Pancreas (tissue), 10 donors: ENCODE results near the gene PTTG1. TPM values are rescaled to one million over a fixed set of nuclear protein-coding genes. Genes with fewer than 3 reads are reported as not detected.

Experiments used
- ATAC-seq, 4 donors: fragments of 200-7000 bp; cut with Tn5 transposase; one replicate each; pipeline versions ENCODE4 v1.8.0 to v1.9.1; 2020; ENCODE audit warnings: mild to moderate bottlenecking in 4 of 4, moderate library complexity in 4 of 4
- DNase-seq, 6 donors: peaks; one replicate each; pipeline ENCODE4 v3.0.0-alpha.2; 2020
- FAIRE-seq: peaks from 2 replicates; lab custom pipeline; 2012; peaks lifted over from hg19 to GRCh38; lab: Jason Lieb, UNC
- H3K27ac ChIP-seq, 4 donors: fragments of 200-600 bp; sonication (generic); 1 replicate in 3 of 4; 2 replicates in 1 of 4; pipeline versions ENCODE4 v1.5.0 to v1.8.0; 2020
- H3K27me3 ChIP-seq, 4 donors: fragments of 200-600 bp; one replicate each; pipeline ENCODE4 v1.8.0; 2021
- H3K36me3 ChIP-seq, 3 donors: fragments of 200-600 bp; sonication (generic) in 1 of 3; one replicate each; pipeline versions ENCODE4 v1.5.0 to v1.8.0; 2020 to 2021
- H3K4me1 ChIP-seq, 3 donors: fragments of 200-600 bp; one replicate each; pipeline ENCODE4 v1.8.0; 2021
- H3K4me3 ChIP-seq, 4 donors: fragments of 200-600 bp; sonication (generic) in 2 of 4; one replicate each; pipeline versions ENCODE4 v1.5.0 to v1.8.0; 2020 to 2021
- H3K9me3 ChIP-seq, 4 donors: fragments of 200-600 bp; one replicate each; pipeline ENCODE4 v1.8.0; 2021
- WGBS, 2 donors: extraction: QIAGEN DNeasy Blood & Tissue Kit; methylation state at CpG; one replicate each; pipeline ENCODE4 v1.1.7; 2013; 5-methylcytosine and 5-hydroxymethylcytosine counted together
- intact Hi-C, 3 donors: fragments of 100-400 bp; cut with DNase I; formaldehyde crosslinking; loops; one replicate each; pipeline versions ENCODE4 v1.11.1 to v1.14.2; 2022
- polyA plus RNA-seq, 2 donors: library from polyadenylated mRNA; stranded (reverse); fragments of 200-250 nt; gene quantifications; one replicate each; pipeline ENCODE4 v1.2.3, GENCODE V29; 2013
- total RNA-seq, 6 donors: library from RNA; stranded (reverse); fragmentation: NEBNext Ultra II Directional in 4 of 6; extraction: Animal tissue kit (Norgen Biotek cat#: 25700) in 4 of 6; gene quantifications; one replicate each; pipeline versions ENCODE4 v1.2.1 to v1.2.4, GENCODE V29; 2021 to 2023
- TF ChIP-seq, protein P1 (sequence below), 4 donors: fragments of 200-600 bp; sonication (generic) in 3 of 4; IDR thresholded peaks; one replicate each; pipeline versions ENCODE4 v1.5.0 to v1.8.0; 2021; ENCODE audit warnings: antibody characterized with exemption in 4 of 4
- donor health status: healthy with polysubstance abuse.
- donor health status: DM: no; HTN: no; CAD: no; lungs with moderate emphysema.
- donor health status: DM: no; HTN: no; CAD: no.
- donor health status: control.
- donor health status: control.
- donor health status: Bipolar disorder and iron deficiency.
- donor health status: DM: yes; HTN: yes; CAD: no.
- donor health status: DM: no; HTN: no; CAD: no.
- donor health status: DM: no; HTN: no; CAD: no.
- donor health status: DM: yes; HTN: yes; CAD: no.

The PTTG1 gene
- total and polyA plus RNA-seq, 8 donors, result 0.31 to 2.7 (median 1.3) TPM; not detected in 1

DNA sequence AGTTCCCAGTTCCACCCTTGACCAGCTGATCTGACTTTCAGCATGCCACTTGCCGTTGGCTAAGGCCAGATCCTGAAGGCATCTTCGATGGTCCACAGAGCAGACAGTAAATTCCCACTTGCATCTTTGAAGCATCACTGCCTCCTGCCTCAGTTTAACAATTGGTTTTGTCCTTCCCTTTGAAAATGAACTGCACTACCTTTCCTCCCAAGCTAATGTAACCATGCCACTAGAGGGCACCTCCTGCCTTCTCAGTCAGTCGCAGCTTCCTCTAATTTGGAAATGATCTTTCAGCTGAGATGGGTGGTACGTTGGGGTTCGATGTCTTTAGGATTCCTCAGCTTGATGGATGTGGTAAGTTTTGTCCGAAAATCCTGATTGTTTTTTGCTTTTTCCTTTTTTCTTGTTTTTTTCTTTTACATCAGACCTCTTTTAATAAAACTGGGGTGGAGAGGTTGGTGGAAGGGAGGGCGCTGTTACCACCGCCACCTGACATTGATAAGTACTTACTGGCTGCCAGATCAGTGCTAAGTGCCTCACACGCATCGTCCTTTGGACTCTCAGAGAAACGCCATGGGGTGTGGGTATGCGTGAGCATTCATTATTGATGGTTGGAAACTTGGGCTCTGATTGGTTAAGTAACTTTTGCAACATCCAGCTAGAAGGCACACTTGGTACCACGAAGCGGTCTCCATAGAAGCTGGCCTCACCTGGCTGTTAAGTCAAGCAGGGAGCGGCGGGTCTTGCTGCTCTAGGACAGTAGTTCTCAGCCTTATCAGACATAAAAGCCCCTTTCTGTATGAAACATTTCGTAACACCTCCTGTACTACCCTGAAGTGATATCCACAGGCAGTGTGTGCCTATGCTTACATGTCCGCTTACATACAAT, 16.9 kb downstream of the PTTG1 start:
- Histone ChIP-seq H3K9me3 (no peaks in the 10 kb centered on the region), H3K36me3 (no peaks in the 10 kb centered on the region), H3K4me3 (peak overlapping the region in 2 of 4 donors; percentile 14 to 39), H3K27me3 (no peaks in the 10 kb centered on the region), H3K27ac (peak overlapping the region in 2 of 4 donors; percentile 39 to 69), H3K4me1 (peaks cover 0 to 6% (median 5%) of the 10 kb centered on the region in 3 donors)
- DNase-seq, result peak in 3 of 6 donors; percentile 29 to 62 (median 41)
- peak; percentile 71 to 89 (median 86) for ATAC-seq
- TF ChIP-seq, protein P1, sequence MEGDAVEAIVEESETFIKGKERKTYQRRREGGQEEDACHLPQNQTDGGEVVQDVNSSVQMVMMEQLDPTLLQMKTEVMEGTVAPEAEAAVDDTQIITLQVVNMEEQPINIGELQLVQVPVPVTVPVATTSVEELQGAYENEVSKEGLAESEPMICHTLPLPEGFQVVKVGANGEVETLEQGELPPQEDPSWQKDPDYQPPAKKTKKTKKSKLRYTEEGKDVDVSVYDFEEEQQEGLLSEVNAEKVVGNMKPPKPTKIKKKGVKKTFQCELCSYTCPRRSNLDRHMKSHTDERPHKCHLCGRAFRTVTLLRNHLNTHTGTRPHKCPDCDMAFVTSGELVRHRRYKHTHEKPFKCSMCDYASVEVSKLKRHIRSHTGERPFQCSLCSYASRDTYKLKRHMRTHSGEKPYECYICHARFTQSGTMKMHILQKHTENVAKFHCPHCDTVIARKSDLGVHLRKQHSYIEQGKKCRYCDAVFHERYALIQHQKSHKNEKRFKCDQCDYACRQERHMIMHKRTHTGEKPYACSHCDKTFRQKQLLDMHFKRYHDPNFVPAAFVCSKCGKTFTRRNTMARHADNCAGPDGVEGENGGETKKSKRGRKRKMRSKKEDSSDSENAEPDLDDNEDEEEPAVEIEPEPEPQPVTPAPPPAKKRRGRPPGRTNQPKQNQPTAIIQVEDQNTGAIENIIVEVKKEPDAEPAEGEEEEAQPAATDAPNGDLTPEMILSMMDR (IDR thresholded peaks at IDR 0.05), result peak in 3 of 4 donors; percentile 51 to 60 (median 57)
- intact Hi-C loops, result loop anchor here in 1 of 3 donors (10.0 kb wide), 1 partner anchor 346 kb away; no protein-coding TSS in a partner anchor
- peak; percentile 34 for FAIRE-seq
- WGBS, 2 donors, result 2 to 3% methylated on average over 18 of the region's 18 CpGs

DNA sequence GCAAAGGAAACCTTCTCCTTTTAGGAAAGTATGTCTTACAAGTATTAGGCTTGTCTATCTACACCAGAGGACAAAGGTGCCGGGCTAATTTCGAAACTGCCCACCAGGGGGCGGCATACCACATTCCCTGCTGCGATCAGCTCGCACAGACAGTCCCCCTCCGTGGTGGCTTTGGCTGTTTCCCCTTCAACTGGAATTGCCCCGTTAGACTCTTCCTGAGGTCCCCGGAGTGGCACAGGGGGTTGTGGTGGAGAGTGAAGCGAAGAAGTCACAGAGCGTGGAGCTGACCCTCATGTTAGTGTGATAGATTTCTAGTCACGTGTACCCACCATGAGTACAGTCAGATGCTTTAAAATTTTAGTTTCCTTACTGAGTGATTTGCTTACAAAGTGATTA, 17.5 kb downstream of the PTTG1 start:
- Histone ChIP-seq H3K9me3 (no peaks in the 10 kb centered on the region), H3K4me3 (peak overlapping the region in 3 of 4 donors; percentile 13 to 39 (median 14)), H3K36me3 (no peaks in the 10 kb centered on the region), H3K27ac (peak overlapping the region in 2 of 4 donors; percentile 39 to 69), H3K4me1 (peaks cover 0 to 6% (median 5%) of the 10 kb centered on the region in 3 donors), H3K27me3 (no peaks in the 10 kb centered on the region)
- 0 to 1% methylated on average over 11 of the region's 11 CpGs for WGBS, 2 donors
- TF ChIP-seq, protein P1 (IDR thresholded peaks at IDR 0.05), result peak; percentile 89 to 96 (median 92)
- ATAC-seq (peak; percentile 93 to 98 (median 96)), DNase-seq (peak; percentile 71 to 97 (median 85)), FAIRE-seq (peak; percentile 72)
- intact Hi-C loops, result loop anchor here in 1 of 3 donors (10.0 kb wide), 1 partner anchor 346 kb away; no protein-coding TSS in a partner anchor

DNA sequence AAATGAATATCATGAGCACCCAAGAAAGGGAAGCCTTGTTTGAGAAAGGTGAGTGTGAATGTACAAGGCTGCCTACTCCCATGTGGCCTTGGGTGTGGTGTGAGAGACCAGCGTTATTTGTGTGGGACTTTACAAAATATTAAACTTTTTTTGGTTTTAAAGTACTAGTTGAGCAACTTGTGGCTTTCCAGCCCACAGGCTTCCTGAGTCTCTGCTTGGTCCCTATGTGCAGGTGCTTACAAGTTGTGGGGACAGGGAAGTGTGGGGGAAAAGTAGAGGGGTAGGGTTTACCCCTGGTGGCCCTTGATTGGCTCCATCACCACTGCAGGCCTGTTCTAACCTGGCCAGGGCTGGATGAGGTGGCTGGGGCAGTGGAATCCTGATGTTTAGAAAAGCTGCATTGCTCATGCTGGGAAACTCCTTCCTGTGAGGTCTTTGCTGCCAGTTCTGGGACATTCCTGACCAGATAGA, 19.7 kb downstream of the PTTG1 start:
- TF ChIP-seq, protein P1 (IDR thresholded peaks at IDR 0.05), result no peak
- DNase-seq, result no peak
- Histone ChIP-seq H3K4me1 (peaks cover 0 to 6% (median 5%) of the 10 kb centered on the region in 3 donors), H3K4me3 (no peak overlapping the region), H3K36me3 (no peaks in the 10 kb centered on the region), H3K27ac (no peak overlapping the region), H3K27me3 (no peaks in the 10 kb centered on the region), H3K9me3 (no peaks in the 10 kb centered on the region)
- ATAC-seq, result no peak
- intact Hi-C loops, result no loop called here
- no peak for FAIRE-seq
- WGBS, 2 donors, result 39 to 51% methylated on average over 1 of the region's 1 CpG

DNA sequence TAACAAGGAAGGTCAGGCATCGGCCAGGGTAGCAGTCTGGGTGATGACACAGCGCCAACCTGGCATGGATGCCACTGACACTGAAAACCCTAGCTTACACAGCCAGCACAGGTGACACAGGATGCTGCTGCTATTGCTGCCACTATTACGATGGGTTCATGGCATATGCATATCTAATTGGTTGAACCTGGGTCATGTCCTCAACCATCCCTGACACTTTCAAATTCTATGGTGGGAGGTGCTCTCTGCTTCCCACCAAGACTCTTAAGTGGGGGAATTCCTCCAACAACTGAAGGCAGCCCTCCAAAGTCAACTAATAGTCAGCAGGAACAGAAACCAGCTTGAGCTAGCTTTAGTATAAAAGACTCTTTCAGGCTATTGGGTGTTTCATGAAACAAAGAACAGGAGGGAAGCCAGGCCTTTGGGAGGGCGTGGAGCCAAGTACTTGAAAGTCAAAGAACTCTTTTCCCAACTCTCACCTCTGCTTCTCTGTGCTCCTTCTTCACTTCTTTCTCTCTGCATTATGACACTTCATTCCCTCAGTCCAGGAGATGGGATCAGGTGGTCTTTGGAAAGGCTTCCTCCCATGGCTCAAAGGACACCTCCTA, 21.3 kb downstream of the PTTG1 start:
- no peak for FAIRE-seq
- Histone ChIP-seq H3K27me3 (no peaks in the 10 kb centered on the region), H3K4me1 (peaks cover 0 to 6% (median 5%) of the 10 kb centered on the region in 3 donors), H3K27ac (no peak overlapping the region), H3K9me3 (no peaks in the 10 kb centered on the region), H3K4me3 (no peak overlapping the region), H3K36me3 (no peaks in the 10 kb centered on the region)
- intact Hi-C loops, result no loop called here
- no peak for DNase-seq
- ATAC-seq, result no peak
- WGBS, 2 donors, result 64 to 65% methylated on average over 4 of the region's 4 CpGs
- TF ChIP-seq, protein P1 (IDR thresholded peaks at IDR 0.05), result no peak
